Stimulated activated CD8-positive, alpha-beta memory T cell treated with anti-CD3 and anti-CD28 coated beads, Interleukin-4, amount 100 ng/mL, for 48 hours (primary cell): ENCODE data around the gene SDK1.

ENCODE experiments used
- DNase-seq: peaks from one replicate; pipeline ENCODE4 v3.0.0-alpha.2; 2020

The SDK1 gene

DNA sequence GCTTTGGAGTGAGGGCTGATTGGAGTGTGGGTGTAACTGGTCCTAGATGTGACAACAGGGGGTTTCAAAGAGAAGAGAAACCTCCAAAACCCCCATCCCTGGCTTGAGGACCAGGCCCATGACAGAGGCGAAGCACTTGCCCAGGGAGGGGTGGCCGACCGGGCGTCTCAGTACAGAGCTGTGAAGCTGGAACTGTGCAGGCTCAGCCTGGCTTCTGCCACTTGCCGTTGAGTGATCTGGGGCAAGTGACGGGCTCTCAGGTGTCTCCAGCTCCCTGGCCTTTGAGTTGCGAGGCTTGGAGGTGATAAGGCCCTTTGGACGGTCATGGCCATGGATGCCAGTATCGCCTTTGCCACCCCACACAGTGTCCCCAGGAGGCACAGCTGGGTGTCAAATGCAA, 849.7 kb downstream of the SDK1 start:
- no peak for DNase-seq

DNA sequence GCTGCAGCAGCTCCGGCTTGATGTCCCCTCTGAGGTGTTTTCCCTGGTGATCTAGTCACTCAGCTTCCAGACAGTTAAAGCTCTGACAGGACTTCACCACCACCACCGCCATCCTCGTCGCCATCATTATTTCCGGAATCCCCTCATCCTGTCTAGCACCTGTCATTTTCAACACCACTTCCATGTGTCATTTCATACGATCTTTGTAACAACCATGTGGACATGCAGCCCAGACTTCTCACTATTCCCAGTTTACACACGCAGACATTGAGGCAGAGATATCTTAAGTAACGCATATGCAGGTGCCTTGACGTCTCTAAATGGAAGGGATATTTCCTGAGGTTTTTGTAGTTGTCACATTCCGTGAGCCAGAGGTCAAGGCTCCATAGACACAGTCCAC, 850.5 kb downstream of the SDK1 start:
- DNase-seq, result no peak

DNA sequence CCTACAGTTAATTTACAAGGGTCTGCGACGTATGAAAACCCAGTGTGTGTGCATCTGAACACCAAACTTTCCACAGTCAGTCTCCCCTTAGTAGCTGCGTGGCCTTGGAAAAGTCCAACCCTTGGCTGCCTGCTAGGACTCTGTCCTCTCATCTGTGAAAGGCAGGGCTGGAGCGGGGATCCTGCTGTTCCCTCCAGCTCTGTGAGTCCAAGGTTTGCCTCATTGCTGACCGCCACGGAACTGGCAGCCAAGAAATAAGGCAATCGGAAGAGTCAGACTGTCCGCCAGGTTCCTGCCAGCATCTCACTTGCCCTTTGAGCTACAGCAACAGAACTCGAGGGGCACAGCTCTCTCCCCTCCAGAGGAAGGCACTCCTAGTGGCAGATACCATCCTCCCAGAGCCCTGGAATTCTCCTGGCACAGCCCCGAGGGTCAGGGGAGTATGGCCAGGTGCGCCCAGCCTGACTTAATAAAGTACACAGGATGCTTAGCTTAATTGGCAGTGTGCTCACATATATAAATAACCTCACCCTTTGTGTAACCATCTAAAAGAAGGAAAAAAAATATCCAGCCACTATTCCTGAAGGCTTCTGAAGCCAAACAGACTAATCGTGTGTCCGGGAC, 851.0 kb downstream of the SDK1 start:
- DNase-seq, result no peak

DNA sequence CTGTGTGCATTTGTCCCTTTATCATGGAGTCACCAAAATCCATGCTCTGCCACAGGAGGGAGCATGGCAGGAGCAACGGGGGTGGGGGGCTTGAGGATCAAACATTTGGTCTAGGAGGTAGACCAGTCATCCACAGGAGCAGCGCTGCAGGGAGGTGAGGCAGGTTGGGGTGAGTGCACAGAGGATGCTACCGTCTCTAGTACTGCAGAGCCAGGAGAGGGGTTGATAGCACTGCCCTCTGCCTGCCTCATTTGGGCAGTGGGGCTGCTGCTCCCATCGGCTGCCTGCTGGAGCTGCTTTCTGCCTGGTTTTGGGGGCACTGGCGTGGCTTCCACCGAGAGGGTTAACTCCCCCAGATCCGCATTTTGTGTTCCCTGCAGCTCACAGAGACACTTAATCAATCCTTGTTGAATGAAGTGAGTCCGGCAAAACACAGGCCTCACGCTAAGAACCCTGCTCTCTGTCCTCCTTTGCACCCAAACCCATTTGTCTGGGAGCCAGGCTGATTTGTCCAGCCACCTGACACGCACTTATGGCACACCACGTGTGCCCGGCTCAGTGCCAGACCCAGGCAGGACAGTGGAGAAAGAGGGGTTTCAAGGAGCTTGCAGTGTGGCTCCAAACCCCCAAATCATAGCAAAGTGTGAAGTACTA, 854.0 kb downstream of the SDK1 start:
- DNase-seq, result no peak

DNA sequence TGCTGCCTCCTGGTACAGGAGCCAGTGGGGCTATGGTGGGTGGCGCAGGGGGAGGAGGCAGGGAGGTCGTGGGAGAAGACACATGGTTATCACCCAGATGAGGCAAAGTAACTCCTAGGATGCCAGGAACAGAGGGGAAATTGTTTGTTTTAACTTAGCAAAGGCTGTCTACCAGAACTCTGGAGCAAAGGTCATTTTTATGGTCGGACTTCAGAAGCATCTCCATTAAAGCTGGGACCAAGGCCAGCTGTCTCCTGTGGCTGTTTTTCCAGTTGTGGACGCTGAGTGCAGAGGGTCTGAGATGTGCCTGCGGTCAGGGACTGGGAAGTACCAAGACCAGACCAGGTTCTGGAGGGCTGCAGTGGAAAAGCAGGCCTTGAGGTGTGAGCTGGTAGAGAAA, 855.1 kb downstream of the SDK1 start:
- no peak for DNase-seq

DNA sequence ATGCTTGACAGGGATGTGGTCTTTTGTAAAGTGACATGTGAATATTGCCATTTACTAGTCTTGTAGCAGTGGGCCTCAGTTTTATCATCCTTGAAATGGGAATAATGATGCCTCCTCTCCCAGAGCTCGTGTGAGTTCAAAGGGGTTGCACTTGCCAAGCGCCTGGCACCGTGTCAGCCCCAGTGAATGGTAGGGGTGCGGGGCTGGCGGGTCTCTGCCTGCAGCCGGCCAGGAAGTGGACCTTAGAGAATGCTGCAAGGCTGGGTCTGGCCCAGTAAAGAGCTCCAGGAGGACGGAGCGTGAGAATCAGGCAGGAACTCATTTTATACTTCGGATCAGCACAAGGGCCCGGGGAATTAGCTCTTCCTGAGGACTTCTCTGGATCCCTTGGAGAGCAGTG, 856.6 kb downstream of the SDK1 start:
- no peak for DNase-seq

DNA sequence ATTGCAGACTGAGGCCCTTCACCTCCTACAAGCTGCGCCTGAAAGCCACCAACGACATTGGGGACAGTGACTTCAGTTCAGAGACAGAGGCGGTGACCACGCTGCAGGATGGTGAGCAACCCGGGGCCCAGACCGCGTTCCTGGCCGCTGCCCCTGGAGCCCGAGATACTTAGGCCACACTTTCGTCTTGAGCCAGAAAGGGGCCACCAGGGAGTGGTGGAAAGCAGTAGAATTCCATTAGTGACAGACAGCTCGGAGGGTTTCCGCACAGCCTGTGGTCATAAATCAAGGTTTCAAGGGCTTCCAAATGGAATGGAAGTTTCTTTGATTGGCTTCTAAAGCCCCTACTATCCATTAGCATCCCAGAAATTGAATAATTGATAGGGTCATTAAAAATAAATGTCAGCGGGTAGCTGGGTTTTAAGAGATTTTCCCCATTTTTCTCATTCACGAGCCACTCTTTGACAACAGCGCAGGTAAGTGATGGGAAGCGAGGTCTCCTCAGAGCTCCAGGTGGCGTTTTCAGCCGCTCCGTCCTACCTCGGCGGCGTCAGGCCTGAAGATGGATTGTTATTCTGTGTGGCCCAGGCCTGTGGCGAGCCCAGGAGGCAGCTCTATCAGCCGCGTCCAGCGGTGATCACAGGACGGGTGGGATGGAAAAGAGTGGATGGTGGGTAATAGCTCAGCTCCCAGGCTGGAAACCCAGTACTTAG, 857.5 kb downstream of the SDK1 start:
- no peak for DNase-seq

DNA sequence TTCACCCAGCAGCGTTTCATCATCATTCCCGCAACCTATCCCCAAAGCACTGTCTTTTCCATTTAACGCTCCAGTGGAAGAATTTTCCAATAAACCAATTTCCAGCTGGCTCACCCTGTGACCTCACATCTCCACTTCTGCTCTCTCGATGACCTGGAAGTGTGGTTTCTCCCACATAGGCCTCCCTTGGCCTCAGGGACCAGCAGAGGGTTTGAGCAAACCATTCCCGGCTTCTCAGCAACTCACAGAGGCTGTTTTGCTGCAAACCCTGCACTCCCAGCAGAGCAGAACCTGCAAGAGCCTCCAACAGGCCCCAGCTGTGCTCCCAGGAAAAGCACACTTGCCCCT, 858.1 kb downstream of the SDK1 start:
- DNase-seq, result no peak

DNA sequence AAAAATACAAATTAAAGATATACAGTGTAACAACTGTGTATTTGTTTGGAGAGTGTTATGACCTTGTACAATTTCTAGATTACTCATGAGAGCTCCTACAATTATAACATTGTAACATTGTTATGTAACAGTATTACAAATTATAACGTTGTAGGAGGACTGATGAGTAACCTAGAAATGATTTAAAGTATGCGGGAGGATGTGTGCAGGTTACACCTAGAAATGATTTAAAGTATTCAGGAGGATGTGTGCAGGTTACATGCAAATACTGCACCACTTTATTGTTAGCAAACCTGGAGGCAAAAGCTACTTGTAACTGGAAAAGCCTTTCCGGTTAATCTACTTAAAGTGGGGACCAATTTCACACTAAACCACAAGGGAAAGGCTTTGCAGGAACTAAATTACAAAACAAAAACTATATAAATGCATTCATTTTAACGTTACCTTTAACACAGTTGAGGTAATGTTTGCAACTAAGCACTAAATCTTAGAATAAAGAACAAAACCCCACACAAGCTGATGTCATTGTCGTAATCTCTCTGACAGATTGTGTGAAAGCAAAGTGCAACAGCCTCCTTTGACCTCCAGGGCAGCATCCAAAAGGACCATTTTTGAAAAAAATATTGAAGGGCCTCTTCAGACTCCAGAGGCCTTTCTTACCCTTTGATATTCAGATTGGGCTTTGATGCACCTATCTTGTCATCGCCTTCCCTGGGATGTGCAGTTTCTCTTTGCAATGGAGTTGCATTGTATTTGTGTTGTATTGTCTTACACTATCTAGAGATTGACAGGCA, 858.9 kb downstream of the SDK1 start:
- no peak for DNase-seq

DNA sequence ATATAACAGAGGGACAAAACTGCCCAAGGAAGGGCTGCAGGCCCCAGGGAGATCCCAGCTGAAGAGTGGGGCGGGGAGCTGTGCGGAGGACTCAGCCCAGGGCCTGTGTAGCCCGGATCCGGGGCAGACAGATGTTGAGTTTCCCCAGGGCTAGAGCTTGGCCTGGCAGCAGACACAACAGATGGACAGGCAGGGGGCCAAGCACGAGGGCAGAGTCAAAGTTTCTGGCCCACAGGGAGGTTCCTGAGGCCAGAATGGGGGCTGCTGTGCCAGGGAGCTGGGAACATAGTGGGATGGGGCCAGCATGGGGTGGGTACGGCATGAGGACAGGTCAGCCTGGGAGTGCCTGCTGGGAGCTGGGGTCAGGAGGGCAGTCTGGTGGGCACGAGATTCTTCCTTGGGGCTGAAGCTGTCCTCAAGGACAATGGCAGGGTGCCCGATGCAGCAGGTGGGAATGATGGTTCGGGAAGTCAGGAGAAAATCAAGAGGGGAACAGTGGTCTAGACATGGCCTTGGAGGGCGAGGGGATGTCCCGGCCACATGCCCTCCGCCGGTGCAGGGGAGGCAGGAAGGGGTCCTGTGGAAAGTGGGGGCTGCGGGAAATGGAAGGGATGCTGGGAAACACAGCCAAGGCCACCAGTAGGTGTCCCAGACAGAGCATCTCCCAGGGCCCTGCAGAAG, 862.0 kb downstream of the SDK1 start:
- no peak for DNase-seq

DNA sequence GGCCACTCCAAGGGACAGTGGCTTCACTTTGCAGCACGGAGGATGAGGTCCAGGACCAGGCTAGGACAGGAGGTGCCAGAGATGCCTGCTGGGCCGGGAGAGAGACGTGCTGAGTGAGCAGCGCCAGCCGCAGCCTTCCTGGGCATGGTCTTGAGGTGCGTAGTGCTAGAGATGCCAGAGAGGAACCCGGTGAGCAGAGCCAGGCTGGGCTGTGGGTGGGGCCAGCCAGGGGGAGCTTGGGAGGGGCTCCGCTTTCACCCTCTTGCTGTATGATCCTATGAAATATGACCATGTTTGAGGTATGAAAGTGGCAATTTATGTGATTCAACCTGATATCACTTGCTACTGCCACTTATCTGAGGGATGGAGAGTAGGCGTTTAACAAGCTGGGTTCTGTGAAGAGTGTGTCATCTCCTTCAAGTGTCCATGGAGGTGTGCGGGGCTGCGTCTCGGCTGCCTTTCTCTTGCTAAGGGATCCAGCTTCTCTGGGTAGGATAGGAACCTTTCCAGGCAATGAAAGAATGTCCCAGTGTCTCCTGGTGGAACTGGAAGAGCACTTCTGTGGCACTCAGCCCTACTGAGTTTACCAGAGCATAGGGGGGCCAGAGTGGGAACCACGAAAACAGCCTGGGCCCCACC, 862.6 kb downstream of the SDK1 start:
- DNase-seq, result no peak

DNA sequence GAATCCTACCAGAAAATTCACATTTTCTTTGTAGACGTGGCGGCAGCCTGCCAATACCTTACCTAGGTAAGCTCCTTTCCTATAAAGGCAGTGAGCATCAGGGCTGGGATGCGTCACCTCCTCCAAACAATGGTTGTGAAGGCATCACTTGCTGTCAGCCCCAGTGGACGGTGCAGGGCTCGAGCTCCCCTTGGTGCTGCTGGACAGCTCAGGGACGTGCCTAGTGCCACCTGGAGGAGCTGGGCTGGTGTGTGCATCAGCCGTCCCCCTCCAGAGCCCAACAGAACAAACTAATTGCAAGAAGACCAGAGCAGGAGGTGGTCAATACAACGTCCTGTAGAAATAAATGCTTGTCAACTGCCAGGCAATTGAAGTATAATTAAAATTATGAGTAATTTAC, 863.5 kb downstream of the SDK1 start:
- no peak for DNase-seq

DNA sequence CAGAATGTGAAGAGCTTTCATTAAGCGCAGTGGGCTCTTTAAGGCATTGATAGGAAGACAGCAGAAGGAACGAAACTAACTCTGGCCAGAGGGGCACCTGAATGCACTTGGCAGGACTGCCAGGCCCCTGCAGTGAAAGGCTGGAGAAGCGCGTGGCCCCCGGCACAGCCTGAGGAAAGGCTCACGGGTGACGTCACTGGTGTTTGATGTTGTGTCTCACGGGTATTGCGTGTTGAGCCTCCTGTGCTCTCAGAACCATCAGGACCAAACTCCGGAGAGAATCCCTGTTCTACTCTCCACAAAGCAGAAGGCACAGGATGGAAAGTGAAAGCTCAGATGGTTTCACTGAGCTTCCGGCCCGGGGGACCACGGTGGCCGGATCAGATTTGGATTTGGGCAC, 865.3 kb downstream of the SDK1 start:
- no peak for DNase-seq

DNA sequence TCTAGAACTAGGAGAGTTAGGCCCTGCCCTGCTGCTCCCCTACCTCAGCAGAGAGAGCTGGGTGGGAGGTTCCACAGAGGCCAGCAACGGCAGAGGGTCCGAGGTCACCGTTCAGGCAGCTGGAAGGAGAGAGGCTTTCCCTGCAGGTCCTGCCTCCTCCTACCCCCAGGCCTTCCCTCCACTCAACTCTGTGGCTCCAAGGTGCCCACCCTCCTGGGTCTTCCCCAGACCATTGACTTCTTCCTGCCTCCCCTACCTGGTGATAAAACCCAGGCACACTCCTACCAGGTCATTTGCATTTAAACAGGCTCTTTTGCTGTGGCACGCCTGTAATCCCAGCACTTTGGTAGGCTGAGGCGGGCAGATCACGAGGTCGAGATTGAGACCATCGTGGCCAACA, 865.8 kb downstream of the SDK1 start:
- DNase-seq, result no peak

DNA sequence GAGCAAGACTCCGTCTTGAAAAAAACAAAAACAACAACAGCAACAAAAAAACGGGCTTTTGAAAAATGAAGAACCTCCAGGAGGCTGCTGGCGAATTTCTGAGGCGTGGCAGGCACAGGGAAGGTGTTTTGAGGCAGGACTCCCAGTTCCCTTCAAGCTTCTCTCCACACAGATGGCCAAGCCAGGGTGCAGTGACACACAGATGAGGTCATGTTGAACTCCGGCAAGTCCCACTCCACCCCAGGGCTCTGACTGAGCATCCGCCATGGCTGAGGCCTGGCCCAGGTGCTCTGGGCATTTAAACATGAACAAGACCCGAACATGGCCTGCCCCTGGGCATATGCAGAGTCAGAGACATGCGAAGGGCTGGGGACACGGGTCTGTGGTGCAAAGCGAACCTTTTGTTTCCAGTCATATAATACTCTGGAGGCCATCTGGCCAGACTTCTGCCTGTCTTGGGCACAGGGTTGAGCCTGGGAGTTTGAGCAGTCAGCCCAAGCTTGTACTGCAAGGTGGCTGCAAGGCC, 866.4 kb downstream of the SDK1 start:
- no peak for DNase-seq

DNA sequence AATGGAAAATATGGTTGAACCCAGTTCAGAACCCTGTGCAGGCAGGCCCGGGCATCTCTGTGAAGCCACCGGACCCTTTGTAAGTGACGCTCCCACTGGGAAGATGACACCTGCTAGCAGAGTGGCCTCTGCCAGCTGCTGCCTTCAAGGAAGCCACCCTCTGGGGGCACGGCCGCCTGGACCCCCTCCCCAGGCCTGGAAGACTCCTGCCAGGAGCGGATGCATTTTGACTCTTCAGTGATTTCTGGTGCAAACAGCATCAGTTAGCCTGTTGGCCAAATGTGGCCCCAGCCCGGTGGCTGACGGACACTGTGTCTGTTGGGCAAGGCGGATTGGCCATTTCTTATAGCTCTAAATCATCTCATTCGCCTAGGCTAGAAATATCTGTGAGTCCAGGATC, 867.0 kb downstream of the SDK1 start:
- no peak for DNase-seq

DNA sequence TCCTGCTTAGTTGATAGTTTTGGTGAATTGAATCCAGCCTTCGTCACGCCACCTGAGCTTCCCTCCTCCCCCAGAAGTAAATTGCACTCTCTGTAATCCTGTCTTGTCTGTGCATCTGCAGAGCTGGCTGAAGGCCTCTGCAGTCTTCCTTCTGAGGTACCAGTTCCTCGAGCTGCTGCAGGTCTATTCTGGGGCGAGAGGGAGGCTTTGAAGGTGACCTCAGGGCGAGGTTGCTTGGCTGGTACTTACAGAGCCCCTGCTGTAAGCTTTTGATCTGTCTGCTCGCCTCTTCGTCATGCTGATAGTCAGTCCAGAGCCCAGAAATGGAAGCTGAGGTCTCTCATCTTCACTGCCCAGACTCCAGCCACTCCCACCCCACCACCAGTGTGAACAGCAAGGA, 867.5 kb downstream of the SDK1 start:
- no peak for DNase-seq

DNA sequence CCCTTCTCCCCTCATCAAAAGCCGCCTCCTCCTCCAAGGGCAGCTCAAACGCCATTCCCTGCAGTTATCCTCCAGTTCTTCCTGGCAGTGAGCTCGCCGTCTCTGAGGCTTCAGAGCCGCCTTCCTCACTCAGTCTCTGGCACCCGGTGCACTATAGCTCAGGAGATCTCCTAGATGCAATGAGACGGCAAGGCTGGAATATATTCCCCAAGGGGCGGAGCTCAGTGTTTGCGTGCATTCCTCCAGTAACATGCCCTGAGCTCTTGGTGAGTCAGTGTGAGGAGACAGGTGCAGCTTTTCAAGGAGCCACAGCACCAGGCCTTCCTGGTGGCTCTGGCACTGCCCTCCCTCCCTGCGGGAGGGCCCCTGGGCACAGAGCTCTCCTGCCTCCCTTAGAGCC, 868.4 kb downstream of the SDK1 start:
- DNase-seq, result no peak

DNA sequence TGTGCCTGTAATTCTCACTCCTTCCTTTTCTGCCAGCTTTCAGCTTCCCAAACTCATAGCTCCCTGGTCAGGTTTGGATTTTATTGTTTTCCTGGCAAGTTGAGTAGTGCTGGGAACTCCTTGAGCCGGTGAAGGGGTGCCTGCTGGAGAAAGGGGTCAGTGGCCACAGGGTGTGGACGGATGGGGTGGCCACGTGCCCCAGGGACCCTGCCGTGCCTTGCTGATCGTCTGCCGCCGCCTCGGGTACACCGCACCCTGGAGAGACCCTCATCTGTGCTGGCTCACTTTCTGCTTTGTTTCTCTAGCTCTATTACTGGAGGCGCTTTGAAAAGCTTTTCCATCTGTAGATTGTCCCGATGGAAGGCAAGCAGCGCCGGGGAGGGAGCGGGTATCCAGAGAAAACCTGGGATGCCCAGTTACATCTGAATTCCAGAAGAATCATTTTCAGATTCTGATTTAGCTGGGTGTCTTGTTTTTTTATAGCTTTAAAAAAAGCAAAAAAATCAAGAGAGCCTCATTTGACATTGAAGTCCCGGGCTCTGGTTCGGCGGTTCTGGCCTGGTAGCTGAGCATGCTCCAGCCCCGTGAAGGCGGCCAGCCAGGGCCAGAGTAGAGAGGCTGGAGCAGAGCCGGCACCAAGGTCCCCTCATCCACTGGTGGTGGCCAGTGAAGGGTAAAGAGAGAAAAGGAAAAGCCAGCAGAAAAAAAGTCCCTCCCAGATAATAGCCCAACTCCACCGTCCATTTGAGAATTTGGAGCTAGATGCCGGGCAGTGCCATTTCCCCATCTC, 870.1 kb downstream of the SDK1 start:
- no peak for DNase-seq

DNA sequence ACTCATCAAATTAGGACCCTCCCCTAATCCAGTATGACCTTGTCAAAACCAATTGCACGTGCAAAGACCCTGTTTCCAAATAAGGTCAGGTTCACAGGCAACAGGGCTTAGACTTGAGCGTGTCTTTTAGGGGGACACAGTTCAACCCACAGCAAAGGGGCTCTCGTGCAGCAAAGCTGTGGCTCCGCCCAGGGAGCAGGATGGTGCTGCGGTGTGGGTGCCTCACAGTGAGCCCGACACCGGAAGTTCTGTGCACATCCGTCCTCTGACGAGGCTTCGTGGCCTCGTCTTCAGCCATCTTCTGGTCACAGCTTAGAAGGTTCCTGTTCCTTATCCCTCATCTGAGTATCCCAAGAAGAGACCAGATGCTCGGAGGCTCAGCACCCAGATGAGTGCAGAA, 871.8 kb downstream of the SDK1 start:
- no peak for DNase-seq

DNA sequence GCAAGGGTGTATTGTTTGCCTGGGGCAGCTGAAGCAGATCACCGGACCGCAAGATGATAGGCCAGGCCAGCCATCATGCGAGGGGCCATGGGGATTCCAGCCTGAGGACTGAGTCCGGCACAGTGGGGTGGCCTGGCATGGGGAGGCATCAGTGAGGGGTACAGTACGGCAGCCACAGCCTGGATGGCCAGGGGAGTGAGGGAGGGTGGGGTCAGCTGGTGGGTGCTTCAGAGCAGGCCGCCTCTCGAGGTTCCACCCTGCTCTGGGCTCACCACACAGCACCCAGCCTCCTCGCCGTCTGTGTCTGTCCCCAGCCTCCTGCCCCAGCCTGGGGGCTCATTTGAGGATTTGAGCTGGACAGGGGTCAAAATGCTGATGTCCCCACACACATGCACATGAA, 872.6 kb downstream of the SDK1 start:
- DNase-seq, result no peak

DNA sequence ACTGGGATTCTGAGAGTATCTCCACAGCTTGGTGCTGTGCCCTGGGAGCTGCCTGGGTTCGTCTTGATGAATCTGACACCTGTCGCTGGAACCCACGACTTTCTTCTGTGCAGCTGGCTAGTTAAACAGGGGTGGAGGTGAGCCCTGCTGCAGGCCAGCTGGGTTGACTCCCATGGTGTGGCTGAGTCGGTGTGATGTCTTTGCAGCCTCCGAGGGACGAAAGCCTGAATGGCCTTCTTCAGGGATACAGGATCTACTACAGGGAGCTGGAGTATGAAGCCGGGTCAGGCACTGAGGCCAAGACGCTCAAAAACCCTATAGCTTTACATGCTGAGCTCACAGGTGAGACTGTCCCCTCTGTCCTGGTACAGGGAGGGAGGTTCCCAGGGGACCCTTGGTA, 873.0 kb downstream of the SDK1 start:
- no peak for DNase-seq
